ENCODE data around the gene CSMD2. TPM values are rescaled to one million over a fixed set of nuclear protein-coding genes. Genes with fewer than 3 reads are reported as not detected.

The CSMD2 gene
- total RNA-seq, 1 donor from 2014 or later = 0.27 TPM

GRCh38 chr1:33692206-33693188 lies 472.5 kb downstream of the CSMD2 start:
- no peak for TF ChIP-seq CTCF (IDR thresholded peaks at IDR 0.05; ENCODE audit: partially characterized antibody, unreplicated experiment)
- Mint-ChIP-seq H3K27ac (ENCODE audit: unreplicated experiment) (no peak overlapping the region), H3K4me3 (ENCODE audit: unreplicated experiment) (no peak overlapping the region), H3K4me1 (ENCODE audit: low read depth, unreplicated experiment) (no peaks in the 10 kb centered on the region), H3K36me3 (ENCODE audit: unreplicated experiment) (no peaks in the 10 kb centered on the region), H3K9me3 (ENCODE audit: unreplicated experiment) (no peaks in the 10 kb centered on the region), H3K27me3 (ENCODE audit: unreplicated experiment) (peaks cover 3% of the 10 kb centered on the region)
- no peak for DNase-seq

- Mint-ChIP-seq H3K4me3 (ENCODE audit: unreplicated experiment) (no peak overlapping the region), H3K27ac (ENCODE audit: unreplicated experiment) (no peak overlapping the region), H3K36me3 (ENCODE audit: unreplicated experiment) (no peaks in the 10 kb centered on the region), H3K4me1 (ENCODE audit: low read depth, unreplicated experiment) (no peaks in the 10 kb centered on the region), H3K27me3 (ENCODE audit: unreplicated experiment) (peaks cover 3% of the 10 kb centered on the region), H3K9me3 (ENCODE audit: unreplicated experiment) (no peaks in the 10 kb centered on the region)
- no peak for DNase-seq
- TF ChIP-seq CTCF (IDR thresholded peaks at IDR 0.05; ENCODE audit: partially characterized antibody, unreplicated experiment) = no peak
Observed at GRCh38 chr1:33687000-33687399, 478.0 kb downstream of the CSMD2 start.

GRCh38 chr1:33686551-33686950 lies 478.5 kb downstream of the CSMD2 start:
- Mint-ChIP-seq H3K9me3 (ENCODE audit: unreplicated experiment) (no peaks in the 10 kb centered on the region), H3K4me1 (ENCODE audit: low read depth, unreplicated experiment) (no peaks in the 10 kb centered on the region), H3K27me3 (ENCODE audit: unreplicated experiment) (peaks cover 3% of the 10 kb centered on the region), H3K4me3 (ENCODE audit: unreplicated experiment) (no peak overlapping the region), H3K27ac (ENCODE audit: unreplicated experiment) (no peak overlapping the region), H3K36me3 (ENCODE audit: unreplicated experiment) (no peaks in the 10 kb centered on the region)
- no peak for DNase-seq
- no peak for TF ChIP-seq CTCF (IDR thresholded peaks at IDR 0.05; ENCODE audit: partially characterized antibody, unreplicated experiment)

- peaks cover 3% of the 10 kb centered on the region for H3K27me3 Mint-ChIP-seq (ENCODE audit: unreplicated experiment)
- H3K4me1 Mint-ChIP-seq (ENCODE audit: low read depth, unreplicated experiment) = no peaks in the 10 kb centered on the region
- no peaks in the 10 kb centered on the region for H3K36me3 Mint-ChIP-seq (ENCODE audit: unreplicated experiment)
- H3K27ac Mint-ChIP-seq (ENCODE audit: unreplicated experiment) = no peak overlapping the region
- no peak overlapping the region for H3K4me3 Mint-ChIP-seq (ENCODE audit: unreplicated experiment)
- DNase-seq = no peak
- H3K9me3 Mint-ChIP-seq (ENCODE audit: unreplicated experiment) = no peaks in the 10 kb centered on the region
- no peak for TF ChIP-seq CTCF (IDR thresholded peaks at IDR 0.05; ENCODE audit: partially characterized antibody, unreplicated experiment)
Observed at GRCh38 chr1:33685256-33685655, 479.8 kb downstream of the CSMD2 start.

Data from glutamatergic neuron (in vitro differentiated cells).